Skeletal muscle tissue (tissue), 4 donors: Measurements from ENCODE around the gene GPR137B. TPM values are rescaled to one million over a fixed set of nuclear protein-coding genes. Genes with fewer than 3 reads are reported as not detected.

Source experiments
- H3K27ac ChIP-seq: one replicate; pipeline ENCODE4 v1.7.0; 2013; ENCODE audit warnings: mild to moderate bottlenecking, low read depth, low read length, inconsistent platforms
- H3K27me3 ChIP-seq, 3 donors: one replicate each; pipeline ENCODE4 v1.7.0; 2013; ENCODE audit warnings: low read length in 3 of 3; ENCODE audit not compliant: control insufficient read depth in 3 of 3, insufficient read depth in 3 of 3
- H3K36me3 ChIP-seq, 3 donors: one replicate each; pipeline ENCODE4 v1.7.0; 2013; ENCODE audit warnings: low read length in 3 of 3; ENCODE audit not compliant: control insufficient read depth in 3 of 3, insufficient read depth in 3 of 3
- H3K4me1 ChIP-seq, 3 donors: one replicate each; pipeline ENCODE4 v1.7.0; 2013; ENCODE audit warnings: low read length in 3 of 3, mild to moderate bottlenecking in 3 of 3; ENCODE audit not compliant: control insufficient read depth in 3 of 3, insufficient read depth in 3 of 3
- H3K4me3 ChIP-seq, 3 donors: one replicate each; pipeline ENCODE4 v1.7.0; 2013; ENCODE audit warnings: low read length in 3 of 3
- H3K9ac ChIP-seq, 3 donors: one replicate each; pipeline ENCODE4 v1.7.0; 2013; ENCODE audit warnings: low read length in 3 of 3, mild to moderate bottlenecking in 3 of 3, moderate library complexity in 2 of 3, low read depth in 1 of 3
- H3K9me3 ChIP-seq, 3 donors: one replicate each; pipeline ENCODE4 v1.7.0; 2013; ENCODE audit warnings: low read length in 3 of 3; ENCODE audit not compliant: control insufficient read depth in 3 of 3
- total RNA-seq: library from RNA; depleted of rRNA; stranded (reverse); fragments of >200 nt; gene quantifications from one replicate; pipeline ENCODE4 v1.2.3, GENCODE V29; 2014
- donor health status: Osteomylitis.

GPR137B gene
- total RNA-seq, 1 donor from 2014 or later: 8.9 TPM

GRCh38 chr1:236242568-236242967, 100.2 kb downstream of the GPR137B start:
- no peaks in the 10 kb centered on the region for H3K4me1 ChIP-seq
- H3K4me3 ChIP-seq: no peak overlapping the region
- H3K9me3 ChIP-seq: no peaks in the 10 kb centered on the region
- H3K36me3 ChIP-seq: peaks cover 0 to 3% (median 0%) of the 10 kb centered on the region in 3 donors
- H3K27ac ChIP-seq: no peak overlapping the region
- H3K9ac ChIP-seq: no peak overlapping the region
- no peaks in the 10 kb centered on the region for H3K27me3 ChIP-seq

- H3K27me3 ChIP-seq: no peaks in the 10 kb centered on the region
- no peak overlapping the region for H3K4me3 ChIP-seq
- no peaks in the 10 kb centered on the region for H3K4me1 ChIP-seq
- no peaks in the 10 kb centered on the region for H3K9me3 ChIP-seq
- H3K27ac ChIP-seq: no peak overlapping the region
- H3K36me3 ChIP-seq: peaks cover 0 to 3% (median 0%) of the 10 kb centered on the region in 3 donors
- no peak overlapping the region for H3K9ac ChIP-seq
Measured at GRCh38 chr1:236247286-236247685, 104.9 kb downstream of the GPR137B start.

GRCh38 chr1:236251587-236251986, 109.2 kb downstream of the GPR137B start:
- no peak overlapping the region for H3K9ac ChIP-seq
- no peaks in the 10 kb centered on the region for H3K9me3 ChIP-seq
- H3K27ac ChIP-seq: no peak overlapping the region
- no peak overlapping the region for H3K4me3 ChIP-seq
- H3K27me3 ChIP-seq: no peaks in the 10 kb centered on the region
- no peaks in the 10 kb centered on the region for H3K36me3 ChIP-seq
- no peaks in the 10 kb centered on the region for H3K4me1 ChIP-seq

DNA sequence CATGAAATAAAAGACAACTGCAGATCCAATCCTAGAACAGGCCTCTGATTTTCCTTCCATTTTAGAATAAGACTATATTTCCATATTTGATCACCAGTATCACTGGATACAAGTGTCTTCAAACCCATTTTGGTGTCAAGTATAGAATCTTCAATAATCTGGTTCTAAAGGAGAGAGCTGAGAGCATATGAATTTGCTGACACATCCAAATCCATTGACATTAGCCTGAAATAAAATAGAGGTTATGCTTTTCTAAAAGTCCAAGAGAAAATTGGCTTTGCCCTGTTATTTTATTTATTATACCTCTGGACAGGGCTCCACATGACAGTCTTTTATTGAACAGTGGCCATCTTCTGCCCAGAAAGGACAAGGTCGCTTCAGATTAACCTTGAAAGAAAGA, 110.8 kb downstream of the GPR137B start:
- Histone ChIP-seq H3K9me3 (peaks cover 0 to 2% (median 0%) of the 10 kb centered on the region in 3 donors), H3K4me3 (no peak overlapping the region), H3K4me1 (no peaks in the 10 kb centered on the region), H3K27me3 (no peaks in the 10 kb centered on the region), H3K9ac (no peak overlapping the region), H3K27ac (no peak overlapping the region), H3K36me3 (no peaks in the 10 kb centered on the region)

- H3K4me3 ChIP-seq: no peak overlapping the region
- H3K4me1 ChIP-seq: no peaks in the 10 kb centered on the region
- H3K36me3 ChIP-seq: no peaks in the 10 kb centered on the region
- no peaks in the 10 kb centered on the region for H3K27me3 ChIP-seq
- H3K27ac ChIP-seq: no peak overlapping the region
- H3K9ac ChIP-seq: no peak overlapping the region
- H3K9me3 ChIP-seq: peaks cover 0 to 2% (median 0%) of the 10 kb centered on the region in 3 donors
Measured at GRCh38 chr1:236253918-236254637, 111.7 kb downstream of the GPR137B start.

- no peak overlapping the region for H3K27ac ChIP-seq
- H3K4me1 ChIP-seq: no peaks in the 10 kb centered on the region
- H3K36me3 ChIP-seq: peaks cover 0 to 5% (median 4%) of the 10 kb centered on the region in 3 donors
- no peak overlapping the region for H3K4me3 ChIP-seq
- no peak overlapping the region for H3K9ac ChIP-seq
- H3K9me3 ChIP-seq: peaks cover 0 to 4% (median 2%) of the 10 kb centered on the region in 3 donors
- H3K27me3 ChIP-seq: no peaks in the 10 kb centered on the region
Measured at GRCh38 chr1:236257216-236257615, 114.9 kb downstream of the GPR137B start.

- peaks cover 0 to 4% (median 2%) of the 10 kb centered on the region in 3 donors for H3K9me3 ChIP-seq
- no peak overlapping the region for H3K9ac ChIP-seq
- H3K4me1 ChIP-seq: no peaks in the 10 kb centered on the region
- no peak overlapping the region for H3K4me3 ChIP-seq
- H3K27ac ChIP-seq: no peak overlapping the region
- H3K27me3 ChIP-seq: no peaks in the 10 kb centered on the region
- peaks cover 3 to 8% (median 6%) of the 10 kb centered on the region in 3 donors for H3K36me3 ChIP-seq
Measured at GRCh38 chr1:236258114-236258622, 115.8 kb downstream of the GPR137B start.

Other genes starting within 250 kb of the GPR137B start
- gene NID1, start 77.4 kb upstream of the GPR137B start, total RNA-seq: 107 TPM
- gene ERO1B, start 139.4 kb downstream of the GPR137B start, total RNA-seq: 4.2 TPM